ENCODE data around the gene PCDHGA1. TPM values are rescaled to one million over a fixed set of nuclear protein-coding genes. Genes with fewer than 3 reads are reported as not detected.
"Not testable (repeated sequence)": the region's sequence is repeated elsewhere in the genome, so short reads cannot be mapped to it uniquely, and the experiment has no call there.

The PCDHGA1 gene
- total RNA-seq, 2 experiments from 2014 or later: 0.07 TPM; not detected in 1

- peaks cover 25% of the 10 kb centered on the region for H3K9me3 Mint-ChIP-seq
- peak; percentile 55 for TF ChIP-seq CTCF (IDR thresholded peaks at IDR 0.05)
- CTCF ChIA-PET: interaction anchor here (0.6 to 4.3 kb wide), 15 partner anchors 10 to 177 kb away, joined by 3 to 20 read pairs (median 4); partner anchors contain the start of genes PCDHGA11, PCDHGB3, PCDHGB5 and PCDHGB7
- peak; percentile 82 for ATAC-seq
- H3K4me1 Mint-ChIP-seq (ENCODE audit: low read depth); H3K27ac Mint-ChIP-seq; intact Hi-C loops (cut with micrococcal nuclease): not testable (repeated sequence)
- H3K27me3 Mint-ChIP-seq: peaks cover 72% of the 10 kb centered on the region
- POLR2A ChIA-PET: interaction anchor here (0.7 kb wide), 1 partner anchor 293 kb away, joined by 3 read pairs; no protein-coding TSS in a partner anchor
- H3K4me3 Mint-ChIP-seq: peak within 1 kb of the TSS; percentile 37
- peaks cover 15% of the 10 kb centered on the region for H3K36me3 Mint-ChIP-seq (ENCODE audit: low read depth)
- DNase-seq: peak; percentile 52
These were observed 77.6 kb downstream of the PCDHGA1 start, which contains the start of gene PCDHGB6 for GRCh38 chr5:141407790-141408505. TSS of gene PCDHGB6 (plus strand) at chr5:141408021. CDS start at chr5:141408203, 182 bp downstream.

- peaks cover 22% of the 10 kb centered on the region for H3K36me3 Mint-ChIP-seq (ENCODE audit: low read depth)
- POLR2A ChIA-PET: no interaction called here
These were observed 79.4 kb downstream of the PCDHGA1 start for GRCh38 chr5:141409598-141410306.

GRCh38 chr5:141411575-141411974, 81.3 kb downstream of the PCDHGA1 start:
- intact Hi-C loops (cut with micrococcal nuclease): loop anchor here (5.0 kb wide), 2 partner anchors 101 to 146 kb away; no protein-coding TSS in a partner anchor
- peaks cover 70% of the 10 kb centered on the region for H3K27me3 Mint-ChIP-seq
- no peak for TF ChIP-seq CTCF (IDR thresholded peaks at IDR 0.05)
- CTCF ChIA-PET: interaction anchor here (3.3 to 3.7 kb wide), 2 partner anchors 9 to 100 kb away, joined by 19 to 45 read pairs; partner anchors contain the start of gene PCDHGA9
- peaks cover 28% of the 10 kb centered on the region for H3K9me3 Mint-ChIP-seq
- peaks cover 12% of the 10 kb centered on the region for H3K4me1 Mint-ChIP-seq (ENCODE audit: low read depth)
- H3K27ac Mint-ChIP-seq: no peak overlapping the region
- no peak for ATAC-seq
- no peak overlapping the region for H3K4me3 Mint-ChIP-seq
- no peak for DNase-seq
- peaks cover 25% of the 10 kb centered on the region for H3K36me3 Mint-ChIP-seq (ENCODE audit: low read depth)
- POLR2A ChIA-PET: no interaction called here

More at GRCh38 chr5:141409598-141410306, 79.4 kb downstream of the PCDHGA1 start:
- TF ChIP-seq CTCF (IDR thresholded peaks at IDR 0.05): no peak
- ATAC-seq (no peak), DNase-seq (no peak)
- Mint-ChIP-seq H3K4me3 (no peak overlapping the region), H3K9me3 (peaks cover 26% of the 10 kb centered on the region), H3K27me3 (peaks cover 73% of the 10 kb centered on the region), H3K4me1 (ENCODE audit: low read depth) (peaks cover 8% of the 10 kb centered on the region), H3K27ac (no peak overlapping the region)
- intact Hi-C loops (cut with micrococcal nuclease): loop anchor here (5.0 kb wide), 2 partner anchors 103 to 148 kb away; no protein-coding TSS in a partner anchor
- CTCF ChIA-PET: no interaction called here

GRCh38 chr5:141412854-141413539, 82.7 kb downstream of the PCDHGA1 start, which contains the start of gene PCDHGA10:
TSS of gene PCDHGA10 (plus strand) at chr5:141412987. CDS start at chr5:141413176, 189 bp downstream.
- H3K27ac Mint-ChIP-seq: no peak within 1 kb of the TSS
- peak; percentile 79 for TF ChIP-seq CTCF (IDR thresholded peaks at IDR 0.05)
- peaks cover 69% of the 10 kb centered on the region for H3K27me3 Mint-ChIP-seq
- peak; percentile 78 for ATAC-seq
- intact Hi-C loops (cut with micrococcal nuclease): loop anchor here (5.0 kb wide), 2 partner anchors 99 to 144 kb away; no protein-coding TSS in a partner anchor
- POLR2A ChIA-PET: no interaction called here
- H3K4me1 Mint-ChIP-seq (ENCODE audit: low read depth): peaks cover 13% of the 10 kb centered on the region
- peaks cover 26% of the 10 kb centered on the region for H3K36me3 Mint-ChIP-seq (ENCODE audit: low read depth)
- H3K9me3 Mint-ChIP-seq: peaks cover 28% of the 10 kb centered on the region
- CTCF ChIA-PET: interaction anchor here (0.6 to 3.7 kb wide), 41 partner anchors 8 to 571 kb away, joined by 3 to 45 read pairs (median 5); partner anchors contain the start of genes PCDHGA1, PCDHGA11, PCDHGA12 and PCDHGA3
- peak; percentile 75 for DNase-seq
- H3K4me3 Mint-ChIP-seq: peak within 1 kb of the TSS; percentile 73

Measured in activated CD8-positive, alpha-beta T cell treated with anti-CD3 and anti-CD28 coated beads for 36 hours (primary cell).